ENCODE data around the gene LKAAEAR1. TPM values are rescaled to one million over a fixed set of nuclear protein-coding genes. Genes with fewer than 3 reads are reported as not detected.

LKAAEAR1 gene
- total and polyA plus RNA-seq, 2 of the 13 experiments (the other 11 are each of a cell fraction or from before 2014, with no cell fraction given), result not detected

DNA sequence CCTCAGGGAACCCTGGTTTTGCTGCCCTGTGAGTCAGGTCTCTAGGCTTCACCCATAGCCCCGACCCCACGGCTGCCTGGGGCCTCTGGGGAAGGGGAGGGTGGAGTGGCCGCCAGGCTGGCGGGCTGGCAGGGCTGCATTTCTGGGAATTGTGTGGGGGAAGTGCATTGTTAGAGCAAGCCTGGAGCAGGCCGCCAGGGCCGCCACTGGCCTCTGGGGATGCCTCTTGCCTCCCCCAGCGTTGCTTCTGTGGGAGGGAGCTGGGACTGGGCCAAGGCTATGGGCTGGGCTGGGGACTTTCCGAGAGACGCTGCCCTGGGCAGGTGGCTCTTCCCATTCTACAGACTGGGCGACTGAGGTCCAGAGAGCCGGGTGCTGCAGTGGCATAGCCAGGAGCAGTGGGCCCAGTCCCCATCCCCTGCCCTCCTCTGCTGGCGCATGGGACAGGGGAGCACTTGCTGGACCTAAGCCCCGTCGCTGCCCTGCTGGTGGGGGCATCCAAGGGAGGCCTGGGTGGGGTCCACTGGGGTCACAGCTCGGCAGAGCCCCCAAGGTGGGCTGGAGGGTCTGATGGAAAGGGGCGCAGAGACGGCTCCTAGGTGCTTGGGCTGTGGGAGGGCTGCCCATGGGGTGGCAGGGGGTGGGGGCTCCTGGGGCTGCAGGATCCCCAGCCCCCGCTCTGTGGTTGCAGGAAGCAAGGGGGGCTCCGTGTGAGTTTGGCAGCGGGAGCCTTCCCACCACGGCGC is 28.1 kb downstream of the LKAAEAR1 start (continued):
- TF ChIP-seq FOXP4 (CRISPR knock-in tag; IDR thresholded peaks at IDR 0.05) (peak; percentile 40; the same call in 1 of the 2 replicates), ZNF569 (CRISPR knock-in tag; IDR thresholded peaks at IDR 0.05; ENCODE audit: borderline replicate concordance) (no peak), RFX3 (CRISPR knock-in tag; IDR thresholded peaks at IDR 0.05) (no peak; the same call in 1 of the 2 replicates), ZNF225 (CRISPR knock-in tag; IDR thresholded peaks at IDR 0.05) (peak; percentile 16; the same call in 1 of the 2 replicates), PRPF4 (IDR thresholded peaks at IDR 0.05; ENCODE audit: low read depth, low read length, poor library complexity, severe bottlenecking) (peak; percentile 39), MED8 (CRISPR knock-in tag; IDR thresholded peaks at IDR 0.05; ENCODE audit: insufficient replicate concordance) (peak; percentile 40), RNF2 (conservative IDR thresholded peaks at IDR 0.05; ENCODE audit: low read depth) (no peak), CERS6 (CRISPR knock-in tag; IDR thresholded peaks at IDR 0.05) (no peak), HNRNPH1 (optimal IDR thresholded peaks at IDR 0.05; ENCODE audit: low read depth, low read length) (no peak), ELF3 (CRISPR knock-in tag; IDR thresholded peaks at IDR 0.05) (peak; percentile 68), ZNF780A (CRISPR knock-in tag; IDR thresholded peaks at IDR 0.05) (no peak), IRX3 (CRISPR knock-in tag; IDR thresholded peaks at IDR 0.05; ENCODE audit: borderline replicate concordance, low read depth) (no peak), TRAFD1 (CRISPR knock-in tag; IDR thresholded peaks at IDR 0.05; ENCODE audit: borderline replicate concordance) (no peak), ZKSCAN8 (CRISPR knock-in tag; IDR thresholded peaks at IDR 0.05; ENCODE audit: borderline replicate concordance) (peak; percentile 73), MED13 (CRISPR knock-in tag; IDR thresholded peaks at IDR 0.05) (0 out of 2 replicates have a peak, but pooled peaks have one; percentile 35), ZKSCAN1 (IDR thresholded peaks at IDR 0.05; ENCODE audit: low read length) (peak; percentile 13; the same call in 1 of the 2 replicates)
- TF ChIP-seq, protein P1, sequence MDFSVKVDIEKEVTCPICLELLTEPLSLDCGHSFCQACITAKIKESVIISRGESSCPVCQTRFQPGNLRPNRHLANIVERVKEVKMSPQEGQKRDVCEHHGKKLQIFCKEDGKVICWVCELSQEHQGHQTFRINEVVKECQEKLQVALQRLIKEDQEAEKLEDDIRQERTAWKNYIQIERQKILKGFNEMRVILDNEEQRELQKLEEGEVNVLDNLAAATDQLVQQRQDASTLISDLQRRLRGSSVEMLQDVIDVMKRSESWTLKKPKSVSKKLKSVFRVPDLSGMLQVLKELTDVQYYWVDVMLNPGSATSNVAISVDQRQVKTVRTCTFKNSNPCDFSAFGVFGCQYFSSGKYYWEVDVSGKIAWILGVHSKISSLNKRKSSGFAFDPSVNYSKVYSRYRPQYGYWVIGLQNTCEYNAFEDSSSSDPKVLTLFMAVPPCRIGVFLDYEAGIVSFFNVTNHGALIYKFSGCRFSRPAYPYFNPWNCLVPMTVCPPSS (IDR thresholded peaks at IDR 0.05), result no peak
- TF ChIP-seq, protein P2, sequence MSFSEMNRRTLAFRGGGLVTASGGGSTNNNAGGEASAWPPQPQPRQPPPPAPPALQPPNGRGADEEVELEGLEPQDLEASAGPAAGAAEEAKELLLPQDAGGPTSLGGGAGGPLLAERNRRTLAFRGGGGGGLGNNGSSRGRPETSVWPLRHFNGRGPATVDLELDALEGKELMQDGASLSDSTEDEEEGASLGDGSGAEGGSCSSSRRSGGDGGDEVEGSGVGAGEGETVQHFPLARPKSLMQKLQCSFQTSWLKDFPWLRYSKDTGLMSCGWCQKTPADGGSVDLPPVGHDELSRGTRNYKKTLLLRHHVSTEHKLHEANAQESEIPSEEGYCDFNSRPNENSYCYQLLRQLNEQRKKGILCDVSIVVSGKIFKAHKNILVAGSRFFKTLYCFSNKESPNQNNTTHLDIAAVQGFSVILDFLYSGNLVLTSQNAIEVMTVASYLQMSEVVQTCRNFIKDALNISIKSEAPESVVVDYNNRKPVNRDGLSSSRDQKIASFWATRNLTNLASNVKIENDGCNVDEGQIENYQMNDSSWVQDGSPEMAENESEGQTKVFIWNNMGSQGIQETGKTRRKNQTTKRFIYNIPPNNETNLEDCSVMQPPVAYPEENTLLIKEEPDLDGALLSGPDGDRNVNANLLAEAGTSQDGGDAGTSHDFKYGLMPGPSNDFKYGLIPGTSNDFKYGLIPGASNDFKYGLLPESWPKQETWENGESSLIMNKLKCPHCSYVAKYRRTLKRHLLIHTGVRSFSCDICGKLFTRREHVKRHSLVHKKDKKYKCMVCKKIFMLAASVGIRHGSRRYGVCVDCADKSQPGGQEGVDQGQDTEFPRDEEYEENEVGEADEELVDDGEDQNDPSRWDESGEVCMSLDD (CRISPR knock-in tag; IDR thresholded peaks at IDR 0.05; ENCODE audit: borderline replicate concordance), result no peak
- TF ChIP-seq, protein P3, sequence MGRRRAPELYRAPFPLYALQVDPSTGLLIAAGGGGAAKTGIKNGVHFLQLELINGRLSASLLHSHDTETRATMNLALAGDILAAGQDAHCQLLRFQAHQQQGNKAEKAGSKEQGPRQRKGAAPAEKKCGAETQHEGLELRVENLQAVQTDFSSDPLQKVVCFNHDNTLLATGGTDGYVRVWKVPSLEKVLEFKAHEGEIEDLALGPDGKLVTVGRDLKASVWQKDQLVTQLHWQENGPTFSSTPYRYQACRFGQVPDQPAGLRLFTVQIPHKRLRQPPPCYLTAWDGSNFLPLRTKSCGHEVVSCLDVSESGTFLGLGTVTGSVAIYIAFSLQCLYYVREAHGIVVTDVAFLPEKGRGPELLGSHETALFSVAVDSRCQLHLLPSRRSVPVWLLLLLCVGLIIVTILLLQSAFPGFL (CRISPR knock-in tag; IDR thresholded peaks at IDR 0.05), result no peak

Measured in HepG2 (cell line).